Stimulated activated CD8-positive, alpha-beta memory T cell treated with anti-CD3 and anti-CD28 coated beads, Interleukin-15, amount 100 ng/mL, for 24 hours (primary cell): ENCODE data around the gene CRB1.

Source experiments
- DNase-seq: peaks from one replicate; pipeline ENCODE4 v3.0.0-alpha.2; 2020; ENCODE audit warnings: low read depth

Gene CRB1

GRCh38 chr1:197268012-197268411 lies at the start of gene CRB1:
CRB1 (plus strand) TSS chr1:197268252; CDS start chr1:197268413, 161 bp downstream.
- DNase-seq = no peak

GRCh38 chr1:197218857-197219256 lies 49.2 kb upstream of the CRB1 start:
- no peak for DNase-seq

DNA sequence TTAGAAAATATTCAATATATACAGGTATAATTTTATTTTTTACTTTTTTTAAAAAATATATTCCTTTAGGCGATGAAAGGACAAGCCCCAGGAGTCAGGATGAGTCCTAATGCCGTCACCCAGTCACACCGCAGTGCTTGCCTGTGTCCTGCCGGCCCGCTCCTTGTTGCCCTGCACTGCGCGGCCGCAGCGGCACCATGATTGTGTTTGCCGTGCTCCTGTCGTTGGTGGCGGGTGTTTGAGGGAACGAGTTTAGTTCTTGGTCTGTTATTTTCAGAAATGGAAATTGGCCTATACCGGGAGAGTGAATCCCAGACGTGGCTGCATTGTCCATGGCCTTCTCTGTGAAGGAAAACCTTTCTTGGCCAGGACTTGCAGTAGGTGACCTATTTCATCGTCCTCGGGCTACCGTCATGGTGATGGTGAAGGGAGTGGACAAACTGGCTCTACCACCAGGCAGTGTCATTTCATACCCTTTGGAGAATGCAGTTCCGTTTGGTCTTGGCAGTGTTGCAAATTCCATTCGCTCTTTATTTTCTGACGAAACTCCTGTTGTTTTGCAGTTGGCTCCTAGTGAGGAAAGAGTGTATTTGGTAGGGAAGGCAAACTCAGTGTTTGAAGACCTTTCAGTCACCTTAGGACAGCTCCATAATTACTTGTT lies 45.9 kb upstream of the CRB1 start:
- no peak for DNase-seq

DNA sequence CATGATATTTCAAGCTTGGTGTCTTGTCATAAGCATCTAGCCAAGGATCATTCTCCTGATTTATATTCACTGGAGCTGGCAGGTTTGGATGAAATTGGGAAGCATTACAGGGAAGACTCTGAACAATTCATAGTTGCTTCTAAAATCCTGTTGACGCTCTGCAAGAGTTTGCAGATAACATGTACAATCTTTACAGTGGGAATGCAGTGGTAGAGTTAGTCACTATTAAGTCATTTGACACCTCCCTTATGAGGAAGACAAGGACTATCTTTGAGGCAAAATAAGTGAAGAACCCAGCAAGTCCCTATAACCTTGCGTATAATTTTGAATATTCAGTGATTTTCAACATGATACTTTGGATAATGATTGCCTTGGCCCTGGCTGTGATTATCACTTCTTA lies 45.3 kb upstream of the CRB1 start:
- no peak for DNase-seq

- DNase-seq = no peak
Observed at GRCh38 chr1:197224160-197224559, 43.9 kb upstream of the CRB1 start.

DNA sequence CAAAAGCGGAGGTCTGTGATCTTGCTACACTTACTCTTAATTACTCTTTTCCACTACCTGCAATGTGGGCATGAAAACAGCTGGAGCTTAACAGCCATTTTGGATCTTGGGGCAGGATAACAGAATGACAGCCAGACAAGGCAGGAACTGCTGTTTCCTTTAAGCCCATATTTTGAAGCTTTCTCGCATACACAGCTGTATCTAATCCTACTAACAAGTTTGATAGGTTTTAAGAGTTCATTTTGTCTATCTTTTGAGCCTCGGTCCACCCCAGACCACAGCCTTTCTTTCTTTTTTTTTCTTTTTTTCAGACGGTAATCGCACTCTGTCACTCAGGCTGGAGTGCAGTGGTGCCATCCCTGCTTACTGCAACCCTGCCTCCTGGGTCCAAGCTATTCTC lies 42.4 kb upstream of the CRB1 start:
- no peak for DNase-seq

DNA sequence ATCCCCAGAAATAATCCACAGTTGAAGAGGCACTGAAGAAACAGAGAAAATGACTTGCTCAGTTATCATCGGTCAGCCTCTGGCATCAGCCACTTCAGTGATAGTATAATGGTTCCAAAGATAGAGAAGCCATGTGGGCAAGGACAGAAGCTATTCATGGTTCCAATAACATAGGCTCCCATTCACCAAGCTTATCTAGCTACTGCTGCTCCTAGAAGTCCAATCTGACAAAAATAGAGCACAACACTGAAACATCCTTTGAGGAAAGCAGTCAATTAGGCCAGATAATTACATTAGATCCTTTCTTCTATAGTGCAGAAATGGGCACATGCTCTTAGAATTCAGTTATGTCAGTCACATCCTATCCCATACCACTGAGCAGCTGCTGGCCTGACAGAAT lies 33.5 kb upstream of the CRB1 start:
- no peak for DNase-seq

- DNase-seq = no peak
Observed at GRCh38 chr1:197235355-197235754, 32.7 kb upstream of the CRB1 start.

DNA sequence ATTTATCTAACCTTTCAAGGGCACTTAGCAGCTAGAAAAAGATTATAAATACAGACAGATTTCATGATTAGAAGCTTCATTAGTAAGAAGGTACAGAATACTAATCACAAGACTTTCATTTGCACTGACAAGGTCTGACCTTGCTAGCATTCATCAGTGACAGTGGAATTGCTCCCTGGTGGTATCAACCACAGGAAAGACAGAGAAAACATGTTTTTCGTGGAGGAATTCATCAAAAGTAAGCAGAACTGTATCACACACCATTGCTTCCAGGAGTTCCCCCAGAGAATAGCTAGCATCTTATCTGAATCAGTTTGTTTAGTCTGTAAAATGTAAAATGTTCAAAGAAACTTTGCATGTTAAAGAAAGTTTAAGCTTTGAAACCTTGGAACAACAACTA lies 20.6 kb upstream of the CRB1 start:
- DNase-seq = no peak

DNA sequence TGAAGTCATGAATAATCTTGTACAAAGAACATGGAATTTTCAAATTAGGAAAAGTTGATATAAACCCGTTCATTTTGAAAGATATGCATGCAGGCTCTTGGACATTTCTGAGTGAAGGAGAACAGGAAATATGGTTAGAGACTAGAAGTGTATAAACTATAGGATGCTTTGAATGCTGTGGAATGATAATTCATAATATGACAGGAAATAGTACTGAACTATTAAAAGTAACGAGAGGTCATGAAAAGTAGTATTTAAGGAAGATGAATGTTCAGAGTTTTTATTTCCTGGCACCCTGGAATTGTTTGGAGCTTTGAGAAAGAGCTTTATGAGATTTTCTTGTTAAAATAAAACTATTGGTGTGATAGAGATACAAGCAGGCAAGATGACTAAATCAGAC lies 18.7 kb upstream of the CRB1 start:
- DNase-seq = no peak

DNA sequence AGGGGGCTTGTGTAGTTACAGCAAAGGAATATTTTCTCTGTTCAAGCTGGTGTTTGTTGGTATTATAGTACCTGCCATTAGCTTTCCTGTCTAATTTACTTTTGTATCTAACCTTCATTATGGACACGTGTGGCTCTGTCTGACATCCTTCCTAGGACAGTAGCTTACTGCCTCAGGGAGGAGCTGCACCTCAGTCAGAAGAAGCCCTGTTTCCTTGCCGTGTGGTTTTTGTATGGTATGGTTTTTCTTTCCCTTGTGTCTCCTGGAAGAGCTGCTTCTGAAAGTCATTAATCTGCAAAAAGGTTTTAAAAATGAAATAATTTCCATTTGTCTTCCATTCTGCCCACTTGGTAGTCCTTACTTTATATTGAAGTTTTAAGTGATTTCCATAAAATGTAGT lies 17.4 kb upstream of the CRB1 start:
- DNase-seq = no peak

GRCh38 chr1:197252973-197253372 lies 15.1 kb upstream of the CRB1 start:
- no peak for DNase-seq

DNA sequence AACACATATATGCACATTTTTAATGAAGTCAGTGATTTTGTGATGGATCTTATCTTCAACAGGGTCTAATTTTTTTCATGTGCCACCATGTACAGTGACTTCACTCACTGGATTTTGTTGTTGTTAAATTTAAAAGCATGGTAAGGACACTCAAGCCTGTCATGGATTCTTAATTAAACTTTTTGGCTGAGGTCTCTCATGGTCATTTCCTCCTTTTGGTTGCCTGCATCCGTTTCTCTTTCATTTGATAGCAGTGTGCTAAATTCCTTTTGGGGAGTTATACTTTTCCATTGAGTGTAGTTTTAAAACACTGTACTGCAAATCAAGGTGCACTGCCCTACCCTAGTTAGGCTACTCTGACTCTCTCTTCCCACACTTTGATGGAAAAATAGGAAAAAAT lies 13.2 kb upstream of the CRB1 start:
- DNase-seq = no peak

DNA sequence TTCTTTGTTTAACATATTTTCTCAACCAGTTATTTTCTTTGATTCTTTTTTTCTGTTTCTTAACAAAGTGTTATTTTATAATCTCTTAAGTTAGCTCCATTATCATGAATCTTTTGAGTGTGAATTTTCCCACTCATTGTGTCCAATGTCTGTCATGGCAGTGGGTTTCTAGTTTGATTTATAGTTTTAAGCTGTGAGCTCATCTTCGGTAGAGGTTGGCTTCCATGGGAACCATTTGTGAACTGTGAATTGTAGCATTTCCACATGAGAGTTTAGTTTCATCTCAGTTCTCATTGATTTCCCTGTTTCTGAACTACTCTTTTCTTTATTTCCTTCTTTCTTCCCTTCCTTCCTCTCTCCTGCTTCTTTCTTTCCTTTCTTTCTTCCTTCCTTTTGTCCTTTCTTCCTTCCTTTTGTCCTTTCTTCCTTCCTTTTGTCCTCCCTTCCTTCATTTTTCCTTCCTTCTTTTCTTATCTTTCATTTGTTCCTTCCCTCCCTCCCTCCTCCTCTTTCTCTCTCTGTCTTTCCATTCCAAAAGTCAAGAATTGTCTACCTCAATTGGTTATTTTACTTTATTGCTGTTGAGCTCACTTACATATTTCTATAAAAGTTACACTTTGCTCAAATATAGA lies 3.0 kb upstream of the CRB1 start:
- no peak for DNase-seq

- no peak for DNase-seq
Observed at GRCh38 chr1:197269053-197269452, 1.0 kb downstream of the CRB1 start.

- DNase-seq = no peak
Observed at GRCh38 chr1:197272791-197273190, 4.7 kb downstream of the CRB1 start.

DNA sequence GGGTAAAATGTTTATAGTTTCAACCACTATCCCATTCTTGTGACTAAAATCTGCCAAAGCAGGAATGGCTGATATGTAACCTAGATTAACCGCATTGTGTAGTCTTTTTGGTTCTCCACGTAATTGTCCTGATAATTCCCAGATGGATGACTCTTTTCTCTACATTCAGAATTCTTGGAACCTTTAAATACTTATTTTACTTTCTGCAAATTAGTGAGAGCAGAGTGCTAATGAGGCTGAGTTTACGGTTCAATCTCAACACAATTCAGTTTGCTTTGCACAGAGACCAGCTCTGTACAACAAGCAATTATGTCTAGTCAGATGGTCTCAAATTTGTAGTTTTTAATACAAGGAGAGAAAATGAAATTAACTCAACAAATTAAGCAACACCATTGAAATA lies 9.1 kb downstream of the CRB1 start:
- no peak for DNase-seq

- no peak for DNase-seq
Observed at GRCh38 chr1:197284325-197284724, 16.3 kb downstream of the CRB1 start.

- DNase-seq = no peak
Observed at GRCh38 chr1:197284966-197285365, 16.9 kb downstream of the CRB1 start.

DNA sequence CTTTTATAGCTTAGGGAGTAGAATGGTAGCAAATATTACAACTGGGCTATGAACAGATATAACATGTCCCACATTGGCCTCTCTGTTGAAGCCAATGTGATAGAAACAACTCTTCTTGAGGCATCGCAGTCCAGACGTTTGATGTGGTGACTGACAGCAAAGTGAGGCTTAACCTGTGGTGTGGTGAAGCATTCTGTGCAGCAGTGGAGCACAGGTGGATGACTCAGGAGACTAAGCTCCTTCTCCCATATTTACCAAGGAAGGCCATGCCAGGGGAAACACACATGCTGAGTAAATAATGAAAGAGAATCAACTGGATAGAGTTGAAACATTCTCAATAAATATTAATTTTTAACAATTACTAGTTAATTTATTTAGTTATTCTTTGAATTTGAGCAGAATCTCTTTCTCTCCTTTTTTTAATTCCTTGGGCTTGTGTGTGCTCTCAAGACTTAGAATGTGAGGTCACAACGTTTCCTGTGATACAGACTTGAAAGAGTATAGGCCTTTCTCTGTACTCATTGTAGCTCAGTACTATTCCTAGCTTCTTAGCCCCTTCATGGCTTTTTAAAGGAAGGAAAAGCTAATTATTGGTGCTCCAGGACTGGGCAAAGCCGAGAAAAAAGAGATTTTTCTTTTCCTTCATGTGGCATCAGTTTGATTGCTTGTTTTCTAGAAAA lies 17.6 kb downstream of the CRB1 start:
- DNase-seq = no peak

- DNase-seq = no peak
Observed at GRCh38 chr1:197286634-197287033, 18.6 kb downstream of the CRB1 start.

- DNase-seq = no peak
Observed at GRCh38 chr1:197287863-197288262, 19.8 kb downstream of the CRB1 start.

GRCh38 chr1:197302775-197303174 lies 34.7 kb downstream of the CRB1 start:
- no peak for DNase-seq

- no peak for DNase-seq
Observed at GRCh38 chr1:197303463-197303862, 35.4 kb downstream of the CRB1 start.
